Activated T-helper 1 cell treated with anti-CD3 and anti-CD28 coated beads, Interleukin-12 subunit alpha, Interleukin-12 subunit beta, Interleukin-2, Interleukin-4 antibody, amounts not matched to agents 30 ng/mL and 10 ng/mL and 1 ng/mL, durations not matched to agents 14 hours and 24 hours and 36 hours (primary cell): Measurements from ENCODE around the gene RAB11FIP4. TPM values are rescaled to one million over a fixed set of nuclear protein-coding genes. Genes with fewer than 3 reads are reported as not detected.

Source experiments
- DNase-seq: peaks from one replicate; pipeline ENCODE4 v3.0.0; 2021; ENCODE audit warnings: low spot score
- H3K27ac Mint-ChIP-seq: one replicate; pipeline ENCODE4 v1.8.0; 2021; ENCODE audit warnings: mild to moderate bottlenecking, mixed read lengths
- H3K27me3 Mint-ChIP-seq: one replicate; pipeline ENCODE4 v1.8.0; 2022; ENCODE audit warnings: mild to moderate bottlenecking, moderate library complexity, mixed read lengths; ENCODE audit not compliant: insufficient read depth
- H3K36me3 Mint-ChIP-seq: one replicate; pipeline ENCODE4 v1.8.0; 2021; ENCODE audit warnings: low read depth, mixed read lengths
- H3K4me1 Mint-ChIP-seq: one replicate; pipeline ENCODE4 v1.8.0; 2021; ENCODE audit warnings: low read depth, mixed read lengths
- H3K4me3 Mint-ChIP-seq: one replicate; pipeline ENCODE4 v1.8.0; 2021; ENCODE audit warnings: mild to moderate bottlenecking, moderate library complexity, mixed read lengths
- H3K9me3 Mint-ChIP-seq: one replicate; pipeline ENCODE4 v1.8.0; 2021; ENCODE audit warnings: mixed read lengths
- intact Hi-C: fragments of 100-400 bp; cut with micrococcal nuclease; formaldehyde crosslinking; loops from one replicate; pipeline ENCODE4 v1.15.1; 2024
- total RNA-seq: library from RNA; stranded (reverse); gene quantifications from 2 replicates; pipeline ENCODE4 v1.2.3, GENCODE V29; 2022

Gene RAB11FIP4
- total RNA-seq, 1 donor from 2014 or later: 28.7 TPM

- H3K4me3 Mint-ChIP-seq: no peak overlapping the region
- no peaks in the 10 kb centered on the region for H3K27me3 Mint-ChIP-seq
- intact Hi-C loops: loop anchor here (5.0 kb wide), 1 partner anchor 311 kb away; no protein-coding TSS in a partner anchor
- DNase-seq: no peak
- H3K36me3 Mint-ChIP-seq: peaks cover 14% of the 10 kb centered on the region
- H3K9me3 Mint-ChIP-seq: no peaks in the 10 kb centered on the region
- no peak overlapping the region for H3K27ac Mint-ChIP-seq
- H3K4me1 Mint-ChIP-seq: peaks cover 16% of the 10 kb centered on the region
Measured at GRCh38 chr17:31531336-31531980, 140.0 kb downstream of the RAB11FIP4 start.

DNA sequence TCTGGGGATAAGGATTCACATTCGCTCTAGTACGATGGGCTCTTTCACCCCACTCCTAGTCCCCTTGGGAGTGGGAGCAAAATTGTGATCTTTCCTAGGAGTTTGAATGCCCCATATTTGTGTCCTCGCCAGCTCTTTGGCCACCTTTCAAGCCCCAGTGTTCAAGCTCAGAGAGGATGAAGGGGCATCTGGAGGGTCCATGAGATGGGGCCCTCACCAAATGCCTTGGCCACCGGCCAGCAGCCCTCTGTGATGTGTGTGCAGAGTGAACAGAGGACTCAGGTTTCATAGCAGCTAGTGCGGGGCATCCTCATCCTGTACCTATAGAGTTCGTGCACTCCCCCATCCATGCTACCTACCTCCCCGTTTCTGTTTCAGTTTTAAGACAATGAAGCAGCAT is 140.6 kb downstream of the RAB11FIP4 start:
- intact Hi-C loops: loop anchor here (5.0 kb wide), 1 partner anchor 310 kb away; no protein-coding TSS in a partner anchor

DNA sequence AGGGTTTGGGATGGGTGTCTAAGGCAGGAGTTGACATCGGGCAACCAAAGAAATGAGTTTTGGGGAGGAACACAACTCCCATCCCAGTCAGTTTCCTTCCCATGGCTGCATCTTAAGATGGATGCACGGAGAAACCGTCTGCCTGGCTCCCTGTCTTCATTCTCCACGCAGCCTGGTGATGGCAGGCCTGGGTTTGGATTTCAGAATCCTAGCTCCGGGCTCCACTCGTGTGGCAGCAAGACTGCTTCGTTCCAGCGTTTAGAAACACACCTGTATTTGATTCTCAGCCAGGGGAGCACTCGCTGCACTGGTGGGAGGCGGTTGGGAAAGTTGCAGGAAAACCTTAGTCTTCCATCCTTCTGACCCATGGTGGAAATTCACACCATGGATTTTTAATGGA is 141.1 kb downstream of the RAB11FIP4 start:
- Mint-ChIP-seq H3K27ac (no peak overlapping the region), H3K27me3 (no peaks in the 10 kb centered on the region), H3K36me3 (peaks cover 14% of the 10 kb centered on the region), H3K4me3 (no peak overlapping the region), H3K9me3 (no peaks in the 10 kb centered on the region), H3K4me1 (peaks cover 16% of the 10 kb centered on the region)
- intact Hi-C loops: loop anchor here (5.0 kb wide), 1 partner anchor 310 kb away; no protein-coding TSS in a partner anchor
- no peak for DNase-seq

More for the DNA sequence above, 140.6 kb downstream of the RAB11FIP4 start:
- no peak for DNase-seq
- Mint-ChIP-seq H3K27ac (no peak overlapping the region), H3K4me1 (peaks cover 16% of the 10 kb centered on the region), H3K4me3 (no peak overlapping the region), H3K9me3 (no peaks in the 10 kb centered on the region), H3K27me3 (no peaks in the 10 kb centered on the region), H3K36me3 (peaks cover 14% of the 10 kb centered on the region)

GRCh38 chr17:31533546-31534155 is 142.2 kb downstream of the RAB11FIP4 start:
- DNase-seq: no peak
- Mint-ChIP-seq H3K4me3 (no peak overlapping the region), H3K27ac (no peak overlapping the region), H3K36me3 (peaks cover 14% of the 10 kb centered on the region), H3K9me3 (no peaks in the 10 kb centered on the region), H3K4me1 (peaks cover 16% of the 10 kb centered on the region), H3K27me3 (no peaks in the 10 kb centered on the region)
- intact Hi-C loops: loop anchor here (5.0 kb wide), 1 partner anchor 309 kb away; no protein-coding TSS in a partner anchor

GRCh38 chr17:31534223-31534888 is 142.9 kb downstream of the RAB11FIP4 start:
- DNase-seq: no peak
- Mint-ChIP-seq H3K4me3 (no peak overlapping the region), H3K27me3 (no peaks in the 10 kb centered on the region), H3K36me3 (peaks cover 14% of the 10 kb centered on the region), H3K9me3 (no peaks in the 10 kb centered on the region), H3K27ac (no peak overlapping the region), H3K4me1 (peaks cover 16% of the 10 kb centered on the region)
- intact Hi-C loops: loop anchor here (5.0 kb wide), 1 partner anchor 308 kb away; no protein-coding TSS in a partner anchor

DNA sequence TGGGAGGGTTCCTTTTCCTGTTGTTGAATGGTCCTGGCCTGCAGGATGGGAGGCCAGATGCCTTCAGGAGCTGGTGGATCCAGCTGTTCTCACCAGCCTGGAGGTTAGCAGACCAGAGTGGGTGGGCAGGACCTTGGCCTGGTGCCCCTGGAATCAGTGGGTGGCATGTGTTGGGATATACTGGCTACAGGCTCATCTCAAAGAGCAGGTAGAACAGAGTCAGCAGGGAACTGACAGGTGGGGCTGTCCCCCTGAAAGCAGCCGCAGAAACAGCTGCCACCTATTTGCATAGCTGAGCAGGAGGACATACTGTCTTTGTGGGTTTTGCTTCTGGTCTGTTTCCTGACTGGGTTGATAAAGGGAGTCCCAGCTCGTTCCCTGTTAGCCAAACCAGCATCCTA is 144.1 kb downstream of the RAB11FIP4 start:
- Mint-ChIP-seq H3K9me3 (no peaks in the 10 kb centered on the region), H3K4me1 (peaks cover 16% of the 10 kb centered on the region), H3K27ac (no peak overlapping the region), H3K4me3 (no peak overlapping the region), H3K27me3 (no peaks in the 10 kb centered on the region), H3K36me3 (peaks cover 14% of the 10 kb centered on the region)
- no peak for DNase-seq
- intact Hi-C loops: no loop called here

DNA sequence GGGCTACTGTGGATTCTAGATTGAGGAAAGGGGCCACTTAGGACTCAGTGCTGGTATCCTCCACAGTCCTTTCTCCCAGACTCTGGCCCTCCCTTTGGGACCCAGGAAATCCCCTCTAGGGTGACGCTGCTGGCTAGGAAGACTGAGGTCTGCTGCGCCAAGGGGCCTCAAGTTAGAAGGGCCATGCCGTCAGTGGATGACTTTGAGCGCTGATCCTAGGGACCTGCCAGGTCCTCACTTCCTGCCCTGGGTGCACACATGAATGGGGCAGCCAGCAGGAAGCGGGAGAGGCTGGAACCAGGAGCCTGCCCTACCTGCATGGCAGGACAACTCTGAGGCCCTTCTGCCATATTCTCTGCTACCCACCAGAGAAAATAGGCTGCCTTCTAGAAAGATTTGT is 145.0 kb downstream of the RAB11FIP4 start:
- H3K4me3 Mint-ChIP-seq: no peak overlapping the region
- H3K4me1 Mint-ChIP-seq: peaks cover 16% of the 10 kb centered on the region
- no peak for DNase-seq
- intact Hi-C loops: no loop called here
- no peaks in the 10 kb centered on the region for H3K27me3 Mint-ChIP-seq
- no peaks in the 10 kb centered on the region for H3K9me3 Mint-ChIP-seq
- no peak overlapping the region for H3K27ac Mint-ChIP-seq
- H3K36me3 Mint-ChIP-seq: peaks cover 13% of the 10 kb centered on the region

DNA sequence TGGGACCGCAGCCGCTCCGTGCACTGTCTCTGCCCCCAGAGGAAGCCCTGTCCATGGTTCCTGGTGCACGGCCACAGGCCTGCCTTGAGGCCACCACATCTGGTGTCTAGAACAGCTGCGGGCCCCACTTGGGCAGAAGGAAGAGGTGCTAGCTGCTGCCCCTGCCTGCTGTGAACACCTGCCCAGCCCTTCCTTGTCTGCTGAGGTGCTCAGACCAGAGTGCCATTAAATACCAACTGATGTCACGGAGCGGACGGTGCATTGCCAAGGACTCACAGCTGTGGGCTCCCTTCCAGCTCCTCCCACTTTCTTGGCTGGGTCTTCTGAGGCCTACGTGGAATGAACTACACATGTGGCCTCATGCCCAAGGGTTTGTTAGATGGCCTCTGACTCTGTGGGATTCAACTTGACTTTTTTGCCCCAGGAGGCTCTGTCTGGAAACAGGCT is 146.1 kb downstream of the RAB11FIP4 start:
- intact Hi-C loops: no loop called here

DNA sequence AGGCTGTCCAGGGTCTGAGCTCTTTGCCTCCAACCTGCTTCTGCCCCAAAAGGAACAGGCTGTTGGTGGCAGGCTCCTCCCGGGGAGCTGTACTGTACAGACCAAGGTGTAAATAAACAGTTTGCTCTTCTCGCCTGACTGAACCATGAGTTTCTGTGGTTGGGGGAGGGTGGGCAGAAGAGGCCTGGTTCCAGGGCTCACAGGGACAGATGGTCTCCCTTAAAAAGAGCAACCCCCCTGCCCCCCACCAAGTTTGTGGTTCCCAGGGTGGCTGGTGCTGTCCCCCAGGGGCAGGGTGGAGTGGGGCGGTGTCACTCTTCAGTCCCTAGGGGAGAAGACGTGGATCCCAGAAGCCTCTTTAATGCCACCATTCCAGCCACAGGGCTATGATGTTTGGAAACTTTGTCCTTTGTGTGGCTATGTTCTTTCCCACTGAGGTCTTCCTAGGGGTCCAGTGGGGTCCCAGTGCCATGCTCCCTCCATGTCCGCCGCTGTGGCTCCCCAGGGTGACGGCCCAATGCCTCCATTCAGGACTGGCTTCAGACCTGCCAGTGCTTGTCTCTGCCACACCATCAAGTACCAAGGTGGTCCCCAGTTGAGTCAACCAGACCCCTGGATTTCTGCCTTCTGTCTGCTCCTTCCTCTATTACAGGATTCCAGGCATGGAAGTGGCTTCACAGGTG is 146.7 kb downstream of the RAB11FIP4 start:
- intact Hi-C loops: no loop called here
- no peaks in the 10 kb centered on the region for H3K27me3 Mint-ChIP-seq

More for the DNA sequence above, 146.1 kb downstream of the RAB11FIP4 start:
- no peaks in the 10 kb centered on the region for H3K9me3 Mint-ChIP-seq
- peaks cover 16% of the 10 kb centered on the region for H3K4me1 Mint-ChIP-seq
- no peak overlapping the region for H3K4me3 Mint-ChIP-seq
- no peak for DNase-seq
- H3K27ac Mint-ChIP-seq: no peak overlapping the region
- peaks cover 8% of the 10 kb centered on the region for H3K36me3 Mint-ChIP-seq
- H3K27me3 Mint-ChIP-seq: no peaks in the 10 kb centered on the region

DNA sequence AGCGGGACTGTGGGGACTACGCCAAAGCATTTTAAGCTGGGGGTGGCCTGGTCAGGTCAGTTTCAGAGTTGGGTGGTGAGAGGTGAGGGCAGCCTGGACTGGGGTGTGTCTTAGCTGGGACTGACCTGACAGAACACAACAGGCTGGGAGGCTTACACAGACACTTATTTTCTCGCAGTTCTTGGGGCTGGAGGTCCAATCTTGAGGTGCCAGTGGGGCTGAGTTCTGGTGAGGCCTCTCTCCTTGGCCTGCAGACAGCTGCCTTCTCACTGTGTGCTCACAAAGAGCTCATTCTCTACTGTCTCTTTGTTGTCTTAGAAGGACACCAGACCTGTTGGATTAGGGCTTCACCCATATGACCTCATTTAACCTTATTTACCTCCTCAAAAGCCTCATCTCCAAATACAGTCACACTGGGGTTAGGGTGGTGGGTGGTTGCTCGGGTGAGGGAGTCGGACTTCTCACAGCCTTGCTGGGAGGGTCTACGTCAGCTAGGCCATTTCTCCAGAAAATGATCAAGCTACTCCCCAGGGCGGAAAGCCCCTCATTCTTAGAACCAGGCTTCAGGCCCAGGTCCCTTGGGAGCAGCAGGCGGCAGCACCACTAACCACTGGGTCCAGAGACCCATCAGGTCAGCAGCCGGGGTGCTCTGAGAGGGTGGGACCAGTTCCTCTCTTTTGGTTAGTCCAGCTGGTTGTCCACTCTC is 149.3 kb downstream of the RAB11FIP4 start:
- Mint-ChIP-seq H3K27ac (no peak overlapping the region), H3K9me3 (no peaks in the 10 kb centered on the region), H3K36me3 (peaks cover under 1% of the 10 kb centered on the region)

More for the DNA sequence above, 146.7 kb downstream of the RAB11FIP4 start:
- Mint-ChIP-seq H3K36me3 (peaks cover 3% of the 10 kb centered on the region), H3K27ac (no peak overlapping the region), H3K9me3 (no peaks in the 10 kb centered on the region), H3K4me1 (peaks cover 10% of the 10 kb centered on the region), H3K4me3 (no peak overlapping the region)
- no peak for DNase-seq

DNA sequence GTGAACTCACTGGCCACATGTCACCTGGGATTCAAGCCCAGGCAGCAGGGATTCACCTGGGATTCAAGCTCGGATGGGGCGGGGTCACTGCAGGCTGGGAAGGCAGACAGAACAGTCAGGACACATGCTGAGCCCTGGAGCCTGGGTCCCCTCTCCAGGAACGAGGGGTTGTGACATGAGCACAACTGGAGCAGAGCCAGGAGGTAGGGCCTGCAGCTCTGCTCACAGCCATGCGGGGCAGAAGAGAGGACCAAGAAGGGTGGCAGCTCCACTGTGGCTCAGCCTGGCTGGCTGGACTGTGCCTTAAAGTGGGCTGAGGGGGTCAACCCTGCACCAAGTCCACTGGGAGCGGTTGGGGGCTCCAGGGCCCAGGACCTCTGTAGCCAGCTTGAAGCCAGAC is 150.1 kb downstream of the RAB11FIP4 start:
- Mint-ChIP-seq H3K27me3 (no peaks in the 10 kb centered on the region), H3K4me1 (no peaks in the 10 kb centered on the region), H3K4me3 (no peak overlapping the region), H3K27ac (no peak overlapping the region), H3K36me3 (peaks cover 1% of the 10 kb centered on the region), H3K9me3 (no peaks in the 10 kb centered on the region)
- intact Hi-C loops: no loop called here
- DNase-seq: no peak

More for the DNA sequence above, 149.3 kb downstream of the RAB11FIP4 start:
- no peak for DNase-seq
- Mint-ChIP-seq H3K27me3 (no peaks in the 10 kb centered on the region), H3K4me1 (peaks cover 1% of the 10 kb centered on the region), H3K4me3 (no peak overlapping the region)
- intact Hi-C loops: no loop called here

GRCh38 chr17:31544186-31544585 is 152.7 kb downstream of the RAB11FIP4 start:
- Mint-ChIP-seq H3K9me3 (no peaks in the 10 kb centered on the region), H3K27me3 (no peaks in the 10 kb centered on the region), H3K36me3 (peaks cover 4% of the 10 kb centered on the region), H3K4me1 (peaks cover 7% of the 10 kb centered on the region), H3K4me3 (no peak overlapping the region), H3K27ac (no peak overlapping the region)
- intact Hi-C loops: no loop called here
- no peak for DNase-seq
